Measurements from ENCODE around the gene PRDM16.

GRCh38 chr1:3382326-3383057 is 313.5 kb downstream of the PRDM16 start:
- TF ChIP-seq MAX (IDR thresholded peaks at IDR 0.05) = no peak
- no peak for TF ChIP-seq CTCF (IDR thresholded peaks at IDR 0.05)
- no peak for TF ChIP-seq RAD21 (conservative IDR thresholded peaks at IDR 0.05 in 1 of 2, IDR thresholded peaks at IDR 0.05 in 1 of 2)
- no peak for TF ChIP-seq CEBPB (IDR thresholded peaks at IDR 0.05)
- no peak for TF ChIP-seq ELK1 (IDR thresholded peaks at IDR 0.05; ENCODE audit: low read depth, low read length)

All from A549 (cell line).